Thyroid gland (tissue), 4 donors: ENCODE measurements around the gene RPN1. TPM values are rescaled to one million over a fixed set of nuclear protein-coding genes. Genes with fewer than 3 reads are reported as not detected.
"Not testable (repeated sequence)": the region's sequence is repeated elsewhere in the genome, so short reads cannot be mapped to it uniquely, and the experiment has no call there.

Experiments
- DNase-seq, 2 donors: peaks; one replicate each; pipeline ENCODE4 v3.0.0-alpha.2; 2019
- H3K27ac ChIP-seq, 3 donors: fragments of 200-600 bp; sonication (generic); 1 replicate in 2 of 3; 2 replicates in 1 of 3; pipeline ENCODE4 v1.5.1; 2016 to 2019; ENCODE audit warnings: mild to moderate bottlenecking in 1 of 3, moderate library complexity in 1 of 3
- H3K27me3 ChIP-seq: fragments of 200-600 bp; sonication (generic); one replicate; pipeline ENCODE4 v1.5.1; 2019
- H3K36me3 ChIP-seq, 2 donors: fragments of 200-600 bp; sonication (generic); one replicate each; pipeline ENCODE4 v1.5.1; 2016 to 2019
- H3K4me1 ChIP-seq, 2 donors: fragments of 200-600 bp; sonication (generic); one replicate each; pipeline ENCODE4 v1.5.1; 2017 to 2019
- H3K4me3 ChIP-seq, 3 donors: fragments of 200-600 bp; sonication (generic); replicated peaks in 1 of 3; 1 replicate in 2 of 3; 2 replicates in 1 of 3; pipeline ENCODE4 v1.5.1; 2016; ENCODE audit warnings: mild to moderate bottlenecking in 1 of 3
- H3K9me3 ChIP-seq: fragments of 200-600 bp; sonication (generic); one replicate; pipeline ENCODE4 v1.5.1; 2017
- POLR2A ChIP-seq, 2 donors: fragments of 450-650 bp; IDR thresholded peaks; one replicate each; pipeline ENCODE4 v1.6.1; 2017; ENCODE audit warnings: antibody characterized with exemption in 2 of 2, mild to moderate bottlenecking in 2 of 2, moderate library complexity in 1 of 2
- whole genome bisulfite sequencing, 2 donors: methylation state at CpG; one replicate each; pipeline ENCODE4 v1.1.5; 2017; 5-methylcytosine and 5-hydroxymethylcytosine counted together
- intact Hi-C: fragments of 100-400 bp; cut with DNase I; formaldehyde crosslinking; loops from one replicate; pipeline ENCODE4 v1.15.1; 2023
- total RNA-seq, 4 donors: library from RNA; depleted of rRNA; stranded (reverse); fragments of >200 nt; gene quantifications; one replicate each; pipeline ENCODE4 v1.2.3, GENCODE V29; 2016
- TF ChIP-seq, protein P1 (sequence below), 6 experiments: fragments of 200-600 bp in 3 of 6; fragments of 450-650 bp in 3 of 6; sonication (generic) in 3 of 6; IDR thresholded peaks; one replicate each; pipeline ENCODE4 v1.5.1; 2016 to 2019; ENCODE audit warnings: antibody characterized with exemption in 6 of 6, mild to moderate bottlenecking in 2 of 6, inconsistent platforms in 1 of 6, moderate library complexity in 1 of 6

Gene RPN1
- total RNA-seq, 4 donors from 2014 or later: 368 to 750 (median 528) TPM

DNA sequence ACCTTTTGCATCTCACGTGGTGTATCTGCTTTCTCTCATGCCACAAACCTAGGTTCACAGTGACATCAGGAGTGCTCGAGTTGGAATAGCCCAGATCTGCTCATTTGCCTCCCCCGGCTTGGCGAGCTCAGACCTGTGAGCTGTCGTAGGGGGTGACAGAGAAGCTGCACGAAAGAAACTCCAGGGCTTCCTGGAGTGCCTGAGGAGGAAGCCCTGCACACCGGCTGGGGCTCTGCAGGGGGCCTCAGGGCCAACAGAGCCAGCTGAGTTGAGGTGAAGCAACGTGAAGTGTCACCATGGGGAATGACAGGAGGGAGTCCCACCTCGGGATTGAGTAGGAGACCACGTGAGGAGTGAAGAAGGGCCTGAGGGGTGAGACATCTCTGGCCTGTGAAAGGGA lies 62.5 kb downstream of the RPN1 start:
- intact Hi-C loops: no loop called here

DNA sequence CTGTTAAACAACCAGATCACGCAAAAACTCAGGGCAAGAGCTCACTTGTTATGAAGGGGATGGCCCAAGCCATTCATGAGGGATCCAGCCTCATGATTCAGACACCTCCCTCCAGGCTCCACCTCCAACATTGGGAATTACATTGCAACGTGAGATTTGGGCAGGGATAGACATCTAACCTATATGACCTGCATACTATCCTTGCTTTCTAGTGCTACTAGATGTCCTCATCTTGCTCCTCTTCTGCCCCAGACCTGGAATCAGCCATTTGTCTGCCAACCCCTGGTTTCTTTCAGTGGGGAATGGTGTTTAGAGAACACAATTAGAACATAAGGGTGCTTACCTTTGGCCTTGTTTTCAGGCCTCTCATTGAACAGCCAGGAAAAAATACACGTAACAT lies 63.2 kb downstream of the RPN1 start:
- no peak for DNase-seq
- Histone ChIP-seq H3K27ac (no peak overlapping the region), H3K4me1 (no peaks in the 10 kb centered on the region), H3K27me3 (no peaks in the 10 kb centered on the region), H3K9me3 (no peaks in the 10 kb centered on the region), H3K4me3 (no peak overlapping the region), H3K36me3 (no peaks in the 10 kb centered on the region)
- WGBS, 2 donors: 91 to 93% methylated on average over 3 of the region's 3 CpGs
- intact Hi-C loops: no loop called here
- TF ChIP-seq, protein P1, sequence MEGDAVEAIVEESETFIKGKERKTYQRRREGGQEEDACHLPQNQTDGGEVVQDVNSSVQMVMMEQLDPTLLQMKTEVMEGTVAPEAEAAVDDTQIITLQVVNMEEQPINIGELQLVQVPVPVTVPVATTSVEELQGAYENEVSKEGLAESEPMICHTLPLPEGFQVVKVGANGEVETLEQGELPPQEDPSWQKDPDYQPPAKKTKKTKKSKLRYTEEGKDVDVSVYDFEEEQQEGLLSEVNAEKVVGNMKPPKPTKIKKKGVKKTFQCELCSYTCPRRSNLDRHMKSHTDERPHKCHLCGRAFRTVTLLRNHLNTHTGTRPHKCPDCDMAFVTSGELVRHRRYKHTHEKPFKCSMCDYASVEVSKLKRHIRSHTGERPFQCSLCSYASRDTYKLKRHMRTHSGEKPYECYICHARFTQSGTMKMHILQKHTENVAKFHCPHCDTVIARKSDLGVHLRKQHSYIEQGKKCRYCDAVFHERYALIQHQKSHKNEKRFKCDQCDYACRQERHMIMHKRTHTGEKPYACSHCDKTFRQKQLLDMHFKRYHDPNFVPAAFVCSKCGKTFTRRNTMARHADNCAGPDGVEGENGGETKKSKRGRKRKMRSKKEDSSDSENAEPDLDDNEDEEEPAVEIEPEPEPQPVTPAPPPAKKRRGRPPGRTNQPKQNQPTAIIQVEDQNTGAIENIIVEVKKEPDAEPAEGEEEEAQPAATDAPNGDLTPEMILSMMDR (IDR thresholded peaks at IDR 0.05): no peak
- TF ChIP-seq POLR2A (IDR thresholded peaks at IDR 0.05): no peak

More for the DNA sequence above, 62.5 kb downstream of the RPN1 start:
- TF ChIP-seq, protein P1 (IDR thresholded peaks at IDR 0.05): no peak
- no peak for TF ChIP-seq POLR2A (IDR thresholded peaks at IDR 0.05)
- 73 to 81% methylated on average over 10 of the region's 10 CpGs for WGBS, 2 donors
- no peak for DNase-seq
- Histone ChIP-seq H3K9me3 (no peaks in the 10 kb centered on the region), H3K36me3 (no peaks in the 10 kb centered on the region), H3K27ac (no peak overlapping the region), H3K27me3 (no peaks in the 10 kb centered on the region), H3K4me1 (no peaks in the 10 kb centered on the region), H3K4me3 (no peak overlapping the region)

DNA sequence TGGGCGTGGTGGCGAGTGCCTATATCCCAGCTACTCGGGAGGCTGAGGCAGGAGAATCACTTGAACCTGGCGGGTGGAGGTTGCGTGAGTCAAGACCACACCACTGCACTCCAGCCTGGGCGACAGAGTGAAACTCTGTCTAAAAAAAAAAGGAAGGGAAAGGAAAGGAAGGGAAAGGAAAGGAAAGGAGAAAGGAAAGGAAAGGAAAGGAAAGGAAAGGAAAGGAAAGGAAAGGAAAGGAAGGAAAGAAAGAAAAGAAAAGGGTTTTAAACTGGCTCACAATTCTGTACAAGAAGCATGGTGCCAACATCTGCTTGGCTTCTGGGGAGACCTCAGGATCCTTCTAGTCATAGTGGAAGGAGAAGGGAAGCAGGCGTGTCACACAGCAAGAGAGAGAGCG lies 63.7 kb downstream of the RPN1 start:
- 93 to 96% methylated on average over 8 of the region's 8 CpGs for WGBS, 2 donors
- H3K27ac ChIP-seq, H3K4me3 ChIP-seq, H3K36me3 ChIP-seq, H3K27me3 ChIP-seq, H3K9me3 ChIP-seq, intact Hi-C loops, DNase-seq, H3K4me1 ChIP-seq: not testable (repeated sequence)

DNA sequence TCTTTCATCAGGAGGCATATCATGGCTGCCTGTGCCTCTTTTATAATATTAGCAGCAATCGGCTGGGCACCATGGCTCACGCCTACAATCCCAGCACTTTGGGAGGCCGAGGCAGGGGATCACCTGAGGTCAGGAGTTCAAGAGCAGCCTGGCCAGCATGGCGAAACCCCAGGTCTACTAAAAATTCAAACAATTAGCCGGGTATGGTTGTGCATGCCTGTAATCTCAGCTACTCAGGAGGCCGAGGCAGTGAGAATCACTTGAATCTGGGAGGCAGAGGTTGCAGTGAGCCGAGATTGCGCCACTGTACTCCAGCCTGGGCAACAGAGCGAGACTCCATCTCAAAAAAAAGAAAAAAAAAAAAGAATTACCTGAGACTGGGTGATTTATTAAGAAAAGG lies 64.2 kb downstream of the RPN1 start:
- H3K27me3 ChIP-seq, H3K9me3 ChIP-seq, H3K27ac ChIP-seq, DNase-seq, H3K4me1 ChIP-seq, H3K4me3 ChIP-seq, intact Hi-C loops, H3K36me3 ChIP-seq: not testable (repeated sequence)
- WGBS, 2 donors: 86 to 90% methylated on average over 9 of the region's 9 CpGs

DNA sequence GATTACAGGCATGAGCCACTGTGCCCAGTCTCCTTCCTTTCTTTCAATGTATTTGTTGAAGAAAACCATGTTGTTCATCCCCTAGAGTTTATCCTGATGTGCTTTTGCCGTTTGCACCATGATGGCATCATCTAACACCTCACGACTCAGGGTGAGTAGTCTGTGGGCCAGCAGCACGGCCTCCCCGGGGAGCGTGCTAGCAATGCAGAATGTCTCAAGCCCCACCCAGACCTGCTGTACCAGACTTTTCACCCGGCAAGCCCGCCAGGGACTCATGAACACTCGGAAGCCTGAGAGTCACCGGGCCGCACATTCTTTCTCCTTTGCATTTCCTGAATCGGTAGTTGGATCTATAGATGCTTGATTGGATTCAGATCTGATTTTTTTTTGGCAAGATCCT lies 64.6 kb downstream of the RPN1 start:
- Histone ChIP-seq H3K27me3 (no peaks in the 10 kb centered on the region), H3K36me3 (no peaks in the 10 kb centered on the region), H3K4me1 (no peaks in the 10 kb centered on the region), H3K9me3 (no peaks in the 10 kb centered on the region), H3K4me3 (no peak overlapping the region), H3K27ac (no peak overlapping the region)
- intact Hi-C loops: no loop called here
- WGBS, 2 donors: 90% methylated on average over 11 of the region's 11 CpGs
- no peak for DNase-seq
- TF ChIP-seq, protein P1 (IDR thresholded peaks at IDR 0.05): no peak
- no peak for TF ChIP-seq POLR2A (IDR thresholded peaks at IDR 0.05)

DNA sequence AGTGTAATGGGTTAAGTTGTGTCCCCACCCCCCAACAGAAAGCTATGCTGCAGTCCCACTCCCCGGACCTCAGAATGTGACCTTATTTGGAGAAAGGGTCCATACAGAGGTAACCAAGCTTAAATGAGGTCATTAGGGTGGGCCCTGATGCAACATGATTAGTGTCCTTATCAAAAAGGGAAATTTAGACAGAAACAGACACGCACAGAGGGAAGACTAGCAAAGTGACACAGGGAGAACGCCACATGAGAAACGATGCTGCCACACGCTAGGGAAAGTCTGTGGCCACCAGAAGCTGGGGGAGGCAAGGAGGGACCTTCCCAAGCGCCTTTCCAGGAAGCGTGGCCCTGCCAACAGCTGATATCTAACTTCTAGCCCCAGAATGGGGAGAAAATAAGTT lies 65.4 kb downstream of the RPN1 start:
- Histone ChIP-seq H3K4me3 (no peak overlapping the region), H3K9me3 (no peaks in the 10 kb centered on the region), H3K27me3 (no peaks in the 10 kb centered on the region), H3K27ac (no peak overlapping the region), H3K4me1 (no peaks in the 10 kb centered on the region), H3K36me3 (no peaks in the 10 kb centered on the region)
- no peak for TF ChIP-seq POLR2A (IDR thresholded peaks at IDR 0.05)
- TF ChIP-seq, protein P1 (IDR thresholded peaks at IDR 0.05): no peak
- DNase-seq: no peak
- intact Hi-C loops: no loop called here
- 73 to 76% methylated on average over 7 of the region's 7 CpGs for WGBS, 2 donors
